Activated naive CD4-positive, alpha-beta T cell treated with anti-CD3 and anti-CD28 coated beads, Interleukin-2, amount 50 U/mL, for 16 hours (primary cell): ENCODE measurements around the gene FRMPD2.
"Not testable (repeated sequence)": the region's sequence is repeated elsewhere in the genome, so short reads cannot be mapped to it uniquely, and the experiment has no call there.

Source experiments
- DNase-seq: peaks from one replicate; pipeline ENCODE4 v3.0.0-alpha.2; 2020

The FRMPD2 gene

GRCh38 chr10:48197236-48197899 lies 77.1 kb downstream of the FRMPD2 start:
- DNase-seq: no peak

- no peak for DNase-seq
Measured at GRCh38 chr10:48195803-48196202, 78.7 kb downstream of the FRMPD2 start.

GRCh38 chr10:48194830-48195229 lies 79.7 kb downstream of the FRMPD2 start:
- no peak for DNase-seq

- no peak for DNase-seq
Measured at GRCh38 chr10:48193556-48193955, 80.9 kb downstream of the FRMPD2 start.

GRCh38 chr10:48192881-48193450 lies 81.5 kb downstream of the FRMPD2 start:
- DNase-seq: no peak

- no peak for DNase-seq
Measured at GRCh38 chr10:48187713-48188485, 86.6 kb downstream of the FRMPD2 start.

GRCh38 chr10:48187126-48187525 lies 87.4 kb downstream of the FRMPD2 start:
- no peak for DNase-seq

- not testable (repeated sequence) for DNase-seq
Measured at GRCh38 chr10:48186264-48186804, 88.2 kb downstream of the FRMPD2 start.

- no peak for DNase-seq
Measured at GRCh38 chr10:48184224-48184623, 90.3 kb downstream of the FRMPD2 start.

- not testable (repeated sequence) for DNase-seq
Measured at GRCh38 chr10:48172715-48173114, 101.8 kb downstream of the FRMPD2 start.

GRCh38 chr10:48160670-48161069 lies 113.8 kb downstream of the FRMPD2 start:
- DNase-seq: not testable (repeated sequence)

- not testable (repeated sequence) for DNase-seq
Measured at GRCh38 chr10:48160163-48160562, 114.3 kb downstream of the FRMPD2 start.

GRCh38 chr10:48154211-48155140 lies 120.0 kb downstream of the FRMPD2 start:
- DNase-seq: not testable (repeated sequence)

GRCh38 chr10:48147643-48148042 lies 126.9 kb downstream of the FRMPD2 start:
- not testable (repeated sequence) for DNase-seq

GRCh38 chr10:48143721-48144642 lies 130.5 kb downstream of the FRMPD2 start:
- not testable (repeated sequence) for DNase-seq

GRCh38 chr10:48140949-48141348 lies 133.5 kb downstream of the FRMPD2 start:
- not testable (repeated sequence) for DNase-seq

- not testable (repeated sequence) for DNase-seq
Measured at GRCh38 chr10:48139953-48140850, 134.3 kb downstream of the FRMPD2 start.

GRCh38 chr10:48128954-48129353 lies 145.5 kb downstream of the FRMPD2 start:
- not testable (repeated sequence) for DNase-seq

- DNase-seq: not testable (repeated sequence)
Measured at GRCh38 chr10:48126251-48126650, 148.2 kb downstream of the FRMPD2 start.

GRCh38 chr10:48125631-48126030 lies 148.9 kb downstream of the FRMPD2 start:
- DNase-seq: not testable (repeated sequence)
